GM23248 (cell line): ENCODE data around the gene KIF1A. TPM values are rescaled to one million over a fixed set of nuclear protein-coding genes. Genes with fewer than 3 reads are reported as not detected.

Experiments
- DNase-seq: peaks from one replicate; pipeline ENCODE4 v3.0.0-alpha.2; 2015
- H2AFZ ChIP-seq: fragments of 200-600 bp; sonication (generic); 2 replicates; pipeline ENCODE4 v1.6.1; 2016; ENCODE audit warnings: antibody characterized with exemption
- H3F3A ChIP-seq: fragments of 200-600 bp; sonication (generic); 2 replicates; pipeline ENCODE4 v1.6.1; 2016; ENCODE audit warnings: mild to moderate bottlenecking, antibody characterized with exemption, mixed run types; ENCODE audit not compliant: insufficient read depth
- H3K27ac ChIP-seq: fragments of 200-600 bp; sonication (generic); 2 replicates; pipeline ENCODE4 v1.5.1; 2016; ENCODE audit warnings: mild to moderate bottlenecking
- H3K27me3 ChIP-seq: fragments of 200-600 bp; sonication (generic); replicated peaks from 2 replicates; pipeline ENCODE4 v1.6.1; 2016; ENCODE audit warnings: mild to moderate bottlenecking; ENCODE audit not compliant: insufficient read depth
- H3K36me3 ChIP-seq: fragments of 200-600 bp; sonication (generic); 2 replicates; pipeline ENCODE4 v1.6.1; 2016; ENCODE audit warnings: low read depth, mild to moderate bottlenecking
- H3K4me1 ChIP-seq: fragments of 200-600 bp; sonication (generic); 2 replicates; pipeline ENCODE4 v1.6.1; 2016; ENCODE audit warnings: mild to moderate bottlenecking; ENCODE audit not compliant: insufficient read depth
- H3K4me2 ChIP-seq: fragments of 200-600 bp; sonication (generic); one replicate; pipeline ENCODE4 v1.6.1; 2016; ENCODE audit warnings: mild to moderate bottlenecking; ENCODE audit not compliant: unreplicated experiment
- H3K4me3 ChIP-seq: fragments of 200-600 bp; sonication (generic); 2 replicates; pipeline ENCODE4 v1.5.1; 2016; ENCODE audit warnings: mild to moderate bottlenecking
- H3K79me2 ChIP-seq: fragments of 200-600 bp; sonication (generic); 2 replicates; pipeline ENCODE4 v1.6.1; 2016; ENCODE audit warnings: mild to moderate bottlenecking; ENCODE audit not compliant: insufficient read depth
- H3K9ac ChIP-seq: fragments of 200-600 bp; sonication (generic); 2 replicates; pipeline ENCODE4 v1.6.1; 2016; ENCODE audit warnings: mild to moderate bottlenecking
- H3K9me2 ChIP-seq: fragments of 200-600 bp; sonication (generic); 2 replicates; pipeline ENCODE4 v1.6.1; 2016; ENCODE audit warnings: mixed run types, mild to moderate bottlenecking, moderate library complexity; ENCODE audit not compliant: insufficient read depth
- H3K9me3 ChIP-seq: fragments of 200-600 bp; sonication (generic); one replicate; pipeline ENCODE4 v1.6.1; 2017; ENCODE audit warnings: low read depth
- H4K20me1 ChIP-seq: fragments of 200-600 bp; sonication (generic); 2 replicates; pipeline ENCODE4 v1.6.0; 2016; ENCODE audit not compliant: insufficient read depth
- EZH2 ChIP-seq: fragments of 200-600 bp; sonication (generic); IDR thresholded peaks from 2 replicates; pipeline ENCODE4 v1.6.1; 2018; ENCODE audit warnings: antibody characterized with exemption, mild to moderate bottlenecking; ENCODE audit not compliant: insufficient read depth, poor library complexity, severe bottlenecking
- EZH2phosphoT487 ChIP-seq: fragments of 200-600 bp; sonication (generic); IDR thresholded peaks from 2 replicates; pipeline ENCODE4 v1.6.1; 2018; ENCODE audit warnings: antibody characterized with exemption, moderate library complexity, mild to moderate bottlenecking, low read depth; ENCODE audit not compliant: insufficient read depth
- WGBS, 2 experiments: methylation state at CpG; one replicate each; pipeline ENCODE4 v1.1.6; 2015 to 2017; ENCODE audit warnings: low lambda C conversion rate in 2 of 2, low coverage in 1 of 2; ENCODE audit errors: missing lambda C conversion rate in 2 of 2; 5-methylcytosine and 5-hydroxymethylcytosine counted together
- in situ Hi-C: fragments of 300-500 bp; cut with MboI; formaldehyde crosslinking; loops from 2 replicates; pipeline ENCODE4 v1.15.0; 2020
- polyA plus RNA-seq: library from polyadenylated mRNA; unstranded; fragments of >200 nt; fragmentation: Nextera tagmentation; extraction: Ambion mirVana; gene quantifications from 2 replicates; pipeline ENCODE4 v1.2.1, GENCODE V29; 2016
- total RNA-seq: library from RNA; depleted of rRNA; stranded (reverse); fragments of >200 nt; shearing (Covaris generic); gene quantifications from 2 replicates; pipeline ENCODE4 v1.2.3, GENCODE V29; 2014

KIF1A gene
- total and polyA plus RNA-seq, 2 experiments from 2014 or later, result under 0.01 to 0.05 TPM

DNA sequence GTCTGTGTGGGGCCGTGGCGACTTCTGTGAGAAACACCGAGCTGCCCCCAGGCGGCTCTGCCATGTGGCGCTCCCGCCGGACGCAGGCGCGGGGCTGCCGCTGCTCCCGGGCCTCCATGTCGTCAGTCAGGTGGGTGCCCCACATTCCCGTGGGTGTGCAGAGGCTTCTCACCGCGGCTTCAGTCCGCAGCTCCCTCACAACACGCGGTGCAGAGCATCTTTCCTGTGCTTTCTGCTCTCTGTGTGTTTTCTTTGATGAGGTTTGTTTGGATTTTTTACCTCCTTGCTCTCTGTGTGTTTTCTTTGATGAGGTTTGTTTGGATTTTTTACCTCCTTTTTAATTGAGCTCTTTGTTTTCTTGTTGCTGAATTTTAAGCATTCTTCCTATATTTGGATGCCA, 115.4 kb downstream of the KIF1A start:
- Histone ChIP-seq H3K36me3 (no peaks in the 10 kb centered on the region), H3K4me2 (no peak overlapping the region), H3K9me3 (no peaks in the 10 kb centered on the region), H3K27ac (no peak overlapping the region), H2AFZ (no peak overlapping the region), H3K4me1 (no peaks in the 10 kb centered on the region), H3K9me2 (no peaks in the 10 kb centered on the region), H3K4me3 (no peak overlapping the region), H4K20me1 (no peaks in the 10 kb centered on the region), H3K79me2 (no peaks in the 10 kb centered on the region), H3K9ac (no peak overlapping the region), H3K27me3 (peaks cover 47% of the 10 kb centered on the region), H3F3A (no peaks in the 10 kb centered on the region)
- no peak for DNase-seq
- in situ Hi-C loops, result no loop called here
- 42 to 47% methylated on average over 19 of the region's 19 CpGs for WGBS, 2 experiments
- TF ChIP-seq EZH2 (no peak), EZH2phosphoT487 (no peak)

DNA sequence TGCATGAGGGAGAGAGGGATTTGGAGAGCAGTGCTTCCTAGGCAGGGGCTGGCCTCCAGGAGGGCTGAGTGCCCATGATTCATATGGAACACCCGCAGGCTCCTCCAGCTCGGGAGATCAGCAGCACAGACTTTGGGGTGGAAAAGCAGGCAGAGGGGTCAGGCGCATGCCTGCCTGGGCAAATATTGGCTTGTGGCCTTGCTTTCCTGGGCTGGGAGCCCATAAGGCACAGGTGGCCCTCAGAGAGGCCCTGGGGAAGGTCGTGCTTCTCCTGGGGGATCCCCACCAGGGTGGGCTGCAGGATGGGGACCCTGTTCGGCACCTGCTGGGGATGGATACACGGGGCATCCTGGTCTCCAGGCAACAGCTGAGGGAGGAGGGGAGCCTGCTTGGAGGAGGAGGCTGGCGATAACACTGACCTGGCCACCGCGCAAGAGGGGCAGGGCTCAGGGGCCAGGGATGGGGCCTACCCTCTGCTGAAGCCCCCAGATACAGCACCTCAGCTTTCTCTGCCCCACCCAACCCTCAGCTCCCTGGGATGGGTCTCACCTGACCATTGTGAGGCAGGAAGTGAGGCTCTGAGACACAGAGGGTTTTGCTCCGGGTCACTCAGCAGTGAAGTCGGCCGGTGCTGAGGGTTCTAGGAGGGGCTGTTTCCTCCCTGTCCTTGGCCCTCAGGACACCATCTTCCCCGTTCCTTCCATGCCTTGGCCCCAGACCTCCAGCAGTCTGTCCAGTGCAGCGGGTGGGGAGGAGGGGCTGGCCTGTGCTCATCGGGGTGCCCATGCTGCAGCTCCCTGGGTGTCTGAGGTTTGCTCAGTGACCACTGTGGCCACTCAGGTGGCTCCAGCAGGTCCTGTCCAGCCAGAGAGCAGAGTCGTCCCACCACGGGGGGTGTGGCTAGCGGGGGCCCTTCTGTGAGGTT, 116.3 kb downstream of the KIF1A start:
- Histone ChIP-seq H3K9ac (no peak overlapping the region), H3K4me1 (no peaks in the 10 kb centered on the region), H2AFZ (no peak overlapping the region), H3K4me3 (no peak overlapping the region), H3K9me2 (no peaks in the 10 kb centered on the region), H3F3A (no peaks in the 10 kb centered on the region), H3K4me2 (no peak overlapping the region), H3K79me2 (no peaks in the 10 kb centered on the region), H3K9me3 (no peaks in the 10 kb centered on the region), H4K20me1 (no peaks in the 10 kb centered on the region), H3K27ac (no peak overlapping the region), H3K36me3 (no peaks in the 10 kb centered on the region), H3K27me3 (peaks cover 38% of the 10 kb centered on the region)
- 51 to 53% methylated on average over 14 to 17 of the region's 18 CpGs for WGBS, 2 experiments
- no peak for TF ChIP-seq EZH2phosphoT487
- no peak for TF ChIP-seq EZH2
- in situ Hi-C loops, result no loop called here
- DNase-seq, result no peak

DNA sequence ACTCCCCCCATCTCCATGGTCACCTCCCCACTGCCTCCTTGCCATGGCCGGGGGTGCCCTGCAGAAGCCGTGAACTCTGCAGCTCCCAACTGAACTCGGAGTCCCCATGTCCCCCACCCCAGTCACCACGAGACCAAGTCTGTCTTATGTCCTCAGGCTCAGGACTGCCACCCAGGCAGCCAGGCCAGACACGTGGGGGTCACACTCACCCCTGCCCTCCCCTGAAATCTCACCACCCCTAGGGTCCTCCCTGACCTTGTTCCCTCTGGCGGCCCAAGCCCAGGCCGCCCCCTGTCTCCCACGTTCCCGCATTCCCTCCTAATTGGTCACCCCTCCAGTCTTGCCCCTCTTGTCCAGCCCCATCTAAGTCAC, 117.4 kb downstream of the KIF1A start:
- WGBS, 2 experiments, result 41 to 51% methylated on average over 7 to 9 of the region's 9 CpGs
- in situ Hi-C loops, result no loop called here
- TF ChIP-seq EZH2phosphoT487 (no peak), EZH2 (no peak)

DNA sequence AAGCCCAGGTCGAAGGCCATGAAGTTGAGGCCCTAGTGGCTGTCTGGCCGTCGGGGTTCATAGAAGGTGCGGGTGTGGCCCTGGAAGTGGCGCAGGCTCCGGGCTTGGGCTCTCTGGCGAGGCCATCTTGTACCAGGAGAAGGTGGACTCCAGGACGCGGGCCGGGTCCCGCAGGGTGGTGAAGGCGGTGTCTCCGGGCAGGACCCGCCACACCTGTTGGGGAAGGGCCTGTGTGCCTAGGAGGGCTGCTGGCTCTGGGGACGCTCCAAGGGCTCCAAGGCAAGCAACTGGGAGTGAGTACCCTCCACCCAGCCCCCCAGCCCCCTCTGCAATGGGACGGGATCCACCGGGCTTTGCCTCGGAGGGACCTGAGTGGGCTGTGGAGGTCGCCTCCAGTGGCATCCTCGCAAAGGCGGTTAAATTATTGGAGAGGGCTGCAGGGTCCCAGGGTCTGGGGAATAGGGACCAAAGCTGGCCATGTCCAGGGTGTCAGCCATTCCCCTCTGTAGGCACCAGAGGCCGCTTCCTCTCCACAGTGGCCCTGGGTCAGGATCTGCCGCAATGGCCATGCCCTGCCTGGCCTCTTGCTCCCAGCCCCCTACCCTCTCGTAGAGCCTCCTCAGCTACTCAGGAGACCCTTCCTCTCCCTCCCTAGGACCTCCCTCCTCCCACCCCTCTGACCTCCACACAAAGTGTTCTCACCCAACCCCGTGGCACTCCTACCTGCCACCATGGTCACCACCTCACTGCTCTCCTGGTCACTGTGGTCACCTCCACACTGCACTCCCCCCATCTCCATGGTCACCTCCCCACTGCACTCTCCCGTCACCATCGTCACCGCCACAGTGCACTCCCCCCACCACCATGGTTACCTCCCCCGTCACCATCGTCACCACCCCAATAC, 118.0 kb downstream of the KIF1A start:
- H3K36me3 ChIP-seq, result no peaks in the 10 kb centered on the region
- peaks cover 22% of the 10 kb centered on the region for H3K27me3 ChIP-seq
- no peaks in the 10 kb centered on the region for H3K79me2 ChIP-seq
- H3K9ac ChIP-seq, result no peak overlapping the region
- no peak for DNase-seq
- H3K9me3 ChIP-seq, result no peaks in the 10 kb centered on the region
- no peak overlapping the region for H2AFZ ChIP-seq
- no peak overlapping the region for H3K4me2 ChIP-seq
- in situ Hi-C loops, result no loop called here
- H3K4me1 ChIP-seq, result no peaks in the 10 kb centered on the region
- no peaks in the 10 kb centered on the region for H3F3A ChIP-seq
- no peak overlapping the region for H3K27ac ChIP-seq
- TF ChIP-seq EZH2, result no peak
- no peak for TF ChIP-seq EZH2phosphoT487
- WGBS, 2 experiments, result 76 to 86% methylated on average over 20 to 22 of the region's 30 CpGs
- no peaks in the 10 kb centered on the region for H3K9me2 ChIP-seq
- no peak overlapping the region for H3K4me3 ChIP-seq
- H4K20me1 ChIP-seq, result no peaks in the 10 kb centered on the region

More for the DNA sequence above, 117.4 kb downstream of the KIF1A start:
- Histone ChIP-seq H3K9me3 (no peaks in the 10 kb centered on the region), H3F3A (no peaks in the 10 kb centered on the region), H3K4me3 (no peak overlapping the region), H3K9ac (no peak overlapping the region), H3K27ac (no peak overlapping the region), H2AFZ (no peak overlapping the region), H3K36me3 (no peaks in the 10 kb centered on the region), H3K9me2 (no peaks in the 10 kb centered on the region), H3K79me2 (no peaks in the 10 kb centered on the region), H3K4me1 (no peaks in the 10 kb centered on the region), H4K20me1 (no peaks in the 10 kb centered on the region), H3K27me3 (peaks cover 28% of the 10 kb centered on the region), H3K4me2 (no peak overlapping the region)
- no peak for DNase-seq
